ENCODE measurements around the gene ATP13A4.

Gene ATP13A4

DNA sequence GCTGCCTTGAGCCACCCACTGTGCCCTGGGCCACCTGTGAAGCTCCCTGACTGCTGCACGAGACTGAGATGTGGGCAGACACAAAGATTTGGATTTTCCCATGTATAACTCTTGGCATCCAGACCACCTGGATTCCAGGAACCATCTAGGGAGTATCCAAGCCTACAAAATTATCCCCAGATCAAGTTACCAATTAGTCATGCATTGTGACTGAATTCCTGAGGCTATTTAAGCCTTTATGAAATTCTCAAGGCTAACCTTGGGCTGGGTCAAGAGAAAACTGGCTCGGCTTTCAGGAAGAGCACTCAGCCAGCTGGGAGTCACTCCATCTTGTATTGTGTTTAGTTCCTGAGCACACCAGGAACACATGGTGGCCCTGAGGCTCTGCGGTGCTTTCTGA lies 162.8 kb downstream of the ATP13A4 start:
- TF ChIP-seq, protein P1, sequence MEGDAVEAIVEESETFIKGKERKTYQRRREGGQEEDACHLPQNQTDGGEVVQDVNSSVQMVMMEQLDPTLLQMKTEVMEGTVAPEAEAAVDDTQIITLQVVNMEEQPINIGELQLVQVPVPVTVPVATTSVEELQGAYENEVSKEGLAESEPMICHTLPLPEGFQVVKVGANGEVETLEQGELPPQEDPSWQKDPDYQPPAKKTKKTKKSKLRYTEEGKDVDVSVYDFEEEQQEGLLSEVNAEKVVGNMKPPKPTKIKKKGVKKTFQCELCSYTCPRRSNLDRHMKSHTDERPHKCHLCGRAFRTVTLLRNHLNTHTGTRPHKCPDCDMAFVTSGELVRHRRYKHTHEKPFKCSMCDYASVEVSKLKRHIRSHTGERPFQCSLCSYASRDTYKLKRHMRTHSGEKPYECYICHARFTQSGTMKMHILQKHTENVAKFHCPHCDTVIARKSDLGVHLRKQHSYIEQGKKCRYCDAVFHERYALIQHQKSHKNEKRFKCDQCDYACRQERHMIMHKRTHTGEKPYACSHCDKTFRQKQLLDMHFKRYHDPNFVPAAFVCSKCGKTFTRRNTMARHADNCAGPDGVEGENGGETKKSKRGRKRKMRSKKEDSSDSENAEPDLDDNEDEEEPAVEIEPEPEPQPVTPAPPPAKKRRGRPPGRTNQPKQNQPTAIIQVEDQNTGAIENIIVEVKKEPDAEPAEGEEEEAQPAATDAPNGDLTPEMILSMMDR (IDR thresholded peaks at IDR 0.05): no peak

DNA sequence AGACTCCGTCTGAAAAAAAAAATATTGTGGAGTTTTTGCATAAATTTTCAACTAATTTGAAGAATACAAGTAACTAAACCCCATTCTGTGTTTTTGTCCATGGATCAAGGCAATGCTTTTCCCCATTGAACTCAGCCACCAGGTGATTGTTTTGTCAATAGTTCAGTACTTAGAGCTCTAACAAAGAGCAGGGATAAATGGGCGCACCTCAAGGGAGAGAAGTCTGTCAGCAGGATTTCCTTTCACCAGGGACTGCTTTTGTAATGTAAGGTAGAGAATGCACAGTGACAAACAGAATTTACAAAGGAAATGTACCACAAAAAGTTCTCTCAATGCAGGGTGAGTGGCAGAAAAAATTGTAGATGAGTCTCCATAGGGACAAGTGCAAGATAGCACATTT lies 165.4 kb downstream of the ATP13A4 start:
- TF ChIP-seq, protein P1 (IDR thresholded peaks at IDR 0.05): no peak

DNA sequence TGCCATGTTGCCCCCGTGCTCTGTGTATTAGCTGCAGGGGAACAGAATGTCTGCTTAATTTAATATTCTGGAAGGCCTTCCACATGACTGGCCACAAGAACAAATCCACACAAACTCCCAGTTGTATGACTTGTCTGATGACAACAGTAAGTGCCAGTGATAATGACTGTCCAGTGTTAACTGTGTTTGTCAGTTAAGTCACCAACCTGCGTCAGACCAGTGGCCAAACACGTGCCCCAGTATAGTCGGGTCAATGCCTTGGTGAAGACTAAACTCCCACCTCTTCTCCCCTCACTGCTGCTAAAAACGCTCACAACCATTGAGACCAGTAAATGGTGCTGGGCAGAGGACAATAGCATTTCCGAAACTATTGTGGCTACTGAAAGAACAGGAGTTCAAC lies 166.3 kb downstream of the ATP13A4 start:
- TF ChIP-seq, protein P1 (IDR thresholded peaks at IDR 0.05): no peak

DNA sequence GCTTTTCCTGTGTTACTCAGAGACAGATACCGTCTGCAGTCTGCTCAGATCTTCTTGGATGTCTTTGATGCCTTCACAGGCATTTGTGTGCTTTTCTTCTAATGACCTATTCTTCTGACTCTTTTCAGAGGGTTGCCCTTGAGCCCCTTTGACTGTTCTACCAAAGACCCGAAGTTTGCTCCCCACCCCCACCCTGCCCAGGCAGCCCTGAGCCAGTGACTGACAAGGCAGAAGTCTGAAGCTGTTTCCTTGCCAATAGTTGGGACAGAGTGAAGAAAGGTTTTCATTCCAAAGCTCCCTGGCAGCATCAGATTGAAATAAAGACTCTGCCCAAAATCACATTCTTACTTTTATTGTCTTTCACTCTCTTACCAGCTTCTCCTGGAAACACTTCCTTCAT lies 167.1 kb downstream of the ATP13A4 start:
- TF ChIP-seq, protein P1 (IDR thresholded peaks at IDR 0.05): no peak

DNA sequence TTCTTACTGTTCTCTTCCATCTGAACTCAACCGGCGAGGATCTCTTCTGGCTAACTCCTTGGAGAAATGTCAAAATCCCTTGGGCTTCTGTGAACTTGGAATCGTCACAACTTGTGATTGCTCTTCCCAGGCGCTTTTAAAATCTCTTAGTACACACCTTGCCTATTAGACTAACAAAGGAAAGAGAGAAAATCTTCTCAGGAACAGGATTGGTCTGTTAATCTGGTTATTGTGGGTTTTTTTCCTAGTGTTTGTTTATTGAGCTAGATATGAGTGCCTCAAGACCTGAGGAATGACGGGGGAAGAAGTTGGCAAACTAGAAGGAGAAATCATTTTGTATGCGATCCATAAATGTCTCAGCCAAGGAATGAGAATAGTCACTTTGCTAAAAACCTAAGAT lies 176.0 kb downstream of the ATP13A4 start, which contains the start of gene ATP13A5:
ATP13A5 (minus strand) TSS at position 48 of the 400 bp plus-strand sequence; CDS start at position 20, 28 bp downstream.
- TF ChIP-seq, protein P1 (IDR thresholded peaks at IDR 0.05): no peak

DNA sequence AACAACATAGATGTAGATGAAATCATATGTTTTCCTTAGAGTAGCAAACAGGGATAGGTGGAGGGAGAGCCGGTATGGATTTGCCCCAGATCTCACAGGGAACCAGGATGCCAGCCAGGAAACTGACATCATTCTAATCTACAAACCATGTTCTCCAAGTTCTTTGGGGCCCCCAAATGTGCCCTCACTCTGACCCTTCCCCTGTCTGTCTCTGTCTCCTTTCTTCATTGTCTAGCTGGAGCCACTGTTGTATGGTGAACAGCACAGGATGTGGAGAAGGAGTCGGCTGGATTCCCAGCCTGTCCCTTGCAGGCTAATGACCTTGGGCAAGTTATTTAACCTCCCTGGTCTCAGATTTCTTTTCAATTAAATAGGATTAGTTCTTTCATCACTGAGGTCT lies 177.1 kb downstream of the ATP13A4 start:
- TF ChIP-seq, protein P1 (IDR thresholded peaks at IDR 0.05): no peak

DNA sequence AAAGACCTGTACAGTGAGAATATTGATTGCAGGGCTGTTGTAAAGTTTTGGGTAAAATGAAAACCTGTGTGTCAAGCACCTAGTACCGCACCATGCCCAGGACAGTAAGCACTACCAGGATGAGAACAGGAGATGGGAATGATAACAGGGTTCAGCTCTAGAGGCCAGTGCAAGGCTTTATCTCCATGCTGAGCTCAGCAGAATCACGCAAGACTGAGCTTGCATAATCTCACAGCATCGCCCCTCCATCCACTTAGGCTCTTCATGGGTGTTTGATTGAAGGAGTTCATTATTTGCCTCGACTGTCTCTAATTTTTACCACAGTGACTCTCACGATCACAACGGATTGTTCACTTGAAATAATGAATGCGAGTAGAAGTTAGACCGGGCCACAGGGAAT lies 179.1 kb downstream of the ATP13A4 start:
- TF ChIP-seq, protein P1 (IDR thresholded peaks at IDR 0.05): no peak

DNA sequence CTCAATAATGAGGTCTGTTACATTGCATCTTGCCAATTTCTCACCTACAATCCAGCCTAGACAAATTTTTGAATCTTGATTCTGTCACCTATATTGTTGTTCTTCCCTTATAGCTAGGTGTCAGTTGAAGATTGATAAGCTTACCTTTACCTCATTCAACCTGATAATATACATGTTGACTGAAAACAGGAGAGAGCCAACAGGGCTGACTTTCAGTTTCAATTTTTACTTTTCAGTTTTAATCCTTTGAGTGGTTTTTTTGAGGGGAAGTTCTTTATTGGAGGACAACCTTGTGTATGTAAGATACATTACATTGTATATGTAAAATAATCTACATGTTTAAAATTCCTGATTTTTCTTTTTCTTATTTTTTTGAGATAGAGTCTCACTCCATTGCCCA lies 181.9 kb downstream of the ATP13A4 start:
- TF ChIP-seq, protein P1 (IDR thresholded peaks at IDR 0.05): no peak

All from LNCAP (cell line).